ENCODE measurements around the gene DNAJB6. TPM values are rescaled to one million over a fixed set of nuclear protein-coding genes. Genes with fewer than 3 reads are reported as not detected.

DNAJB6 gene
- total and polyA plus RNA-seq, 7 donors, result 103 to 326 (median 229) TPM

- Histone ChIP-seq H3K27ac (no peak overlapping the region), H3K36me3 (ENCODE audit: insufficient read depth in 1 of 2, low read depth in 1 of 2) (no peaks in the 10 kb centered on the region), H3K27me3 (ENCODE audit: insufficient read depth in 3 of 3, low read length in 2 of 3) (no peaks in the 10 kb centered on the region), H3K4me1 (no peaks in the 10 kb centered on the region), H3K9me3 (no peaks in the 10 kb centered on the region), H3K4me3 (no peak overlapping the region)
- WGBS, 3 donors, result 78 to 84% (median 80%) methylated on average over 22 of the region's 22 CpGs
- ATAC-seq, result no peak
- intact Hi-C loops (cut with DNase I), result no loop called here
- peak in 1 of 2 donors; percentile 17 for DNase-seq
- TF ChIP-seq, protein P1, sequence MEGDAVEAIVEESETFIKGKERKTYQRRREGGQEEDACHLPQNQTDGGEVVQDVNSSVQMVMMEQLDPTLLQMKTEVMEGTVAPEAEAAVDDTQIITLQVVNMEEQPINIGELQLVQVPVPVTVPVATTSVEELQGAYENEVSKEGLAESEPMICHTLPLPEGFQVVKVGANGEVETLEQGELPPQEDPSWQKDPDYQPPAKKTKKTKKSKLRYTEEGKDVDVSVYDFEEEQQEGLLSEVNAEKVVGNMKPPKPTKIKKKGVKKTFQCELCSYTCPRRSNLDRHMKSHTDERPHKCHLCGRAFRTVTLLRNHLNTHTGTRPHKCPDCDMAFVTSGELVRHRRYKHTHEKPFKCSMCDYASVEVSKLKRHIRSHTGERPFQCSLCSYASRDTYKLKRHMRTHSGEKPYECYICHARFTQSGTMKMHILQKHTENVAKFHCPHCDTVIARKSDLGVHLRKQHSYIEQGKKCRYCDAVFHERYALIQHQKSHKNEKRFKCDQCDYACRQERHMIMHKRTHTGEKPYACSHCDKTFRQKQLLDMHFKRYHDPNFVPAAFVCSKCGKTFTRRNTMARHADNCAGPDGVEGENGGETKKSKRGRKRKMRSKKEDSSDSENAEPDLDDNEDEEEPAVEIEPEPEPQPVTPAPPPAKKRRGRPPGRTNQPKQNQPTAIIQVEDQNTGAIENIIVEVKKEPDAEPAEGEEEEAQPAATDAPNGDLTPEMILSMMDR (IDR thresholded peaks at IDR 0.05), result no peak
Measured at GRCh38 chr7:157440346-157441022, 103.7 kb downstream of the DNAJB6 start.

DNA sequence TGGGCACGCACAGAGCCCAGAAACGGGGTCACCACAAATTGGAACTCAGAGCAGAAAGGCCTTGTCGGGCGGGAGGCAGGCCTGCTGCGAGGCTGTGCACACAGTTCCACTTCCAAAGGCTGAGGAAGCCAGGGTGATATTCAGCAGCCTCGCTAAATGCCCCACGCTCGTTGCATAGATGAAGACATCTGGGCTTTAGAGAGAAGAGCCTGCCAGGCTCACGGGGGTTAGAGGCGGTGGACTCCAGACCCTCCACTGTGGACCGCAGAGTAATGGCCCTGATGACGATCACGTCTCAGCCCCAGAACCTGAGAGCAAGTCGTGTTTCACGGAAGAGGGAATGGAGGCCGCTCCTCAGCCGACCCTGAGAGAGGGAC is 104.2 kb downstream of the DNAJB6 start:
- Histone ChIP-seq H3K27ac (no peak overlapping the region), H3K9me3 (no peaks in the 10 kb centered on the region), H3K27me3 (ENCODE audit: insufficient read depth in 3 of 3, low read length in 2 of 3) (no peaks in the 10 kb centered on the region), H3K36me3 (ENCODE audit: insufficient read depth in 1 of 2, low read depth in 1 of 2) (no peaks in the 10 kb centered on the region), H3K4me1 (no peaks in the 10 kb centered on the region), H3K4me3 (no peak overlapping the region)
- intact Hi-C loops (cut with DNase I), result no loop called here
- DNase-seq (no peak), ATAC-seq (no peak)
- WGBS, 3 donors, result 87 to 90% (median 90%) methylated on average over 17 of the region's 17 CpGs
- TF ChIP-seq, protein P1 (IDR thresholded peaks at IDR 0.05), result no peak

- DNase-seq (peak in 1 of 2 donors; percentile 15), ATAC-seq (no peak)
- H3K27ac ChIP-seq, result no peak overlapping the region
- no peak overlapping the region for H3K4me3 ChIP-seq
- H3K36me3 ChIP-seq (ENCODE audit: insufficient read depth in 1 of 2, low read depth in 1 of 2), result no peaks in the 10 kb centered on the region
- no peaks in the 10 kb centered on the region for H3K27me3 ChIP-seq (ENCODE audit: insufficient read depth in 3 of 3, low read length in 2 of 3)
- no peaks in the 10 kb centered on the region for H3K4me1 ChIP-seq
- intact Hi-C loops (cut with DNase I), result no loop called here
- TF ChIP-seq, protein P1 (IDR thresholded peaks at IDR 0.05), result no peak
- H3K9me3 ChIP-seq, result no peaks in the 10 kb centered on the region
- 95 to 96% (median 95%) methylated on average over 15 to 23 of the region's 23 CpGs for WGBS, 3 donors
Measured at GRCh38 chr7:157442456-157442855, 105.7 kb downstream of the DNAJB6 start.

GRCh38 chr7:157442993-157443831 is 106.4 kb downstream of the DNAJB6 start:
- WGBS, 3 donors, result 91 to 92% (median 92%) methylated on average over 41 to 42 of the region's 42 CpGs
- TF ChIP-seq, protein P1 (IDR thresholded peaks at IDR 0.05), result no peak
- DNase-seq, result peak in 1 of 2 donors; percentile 34

More at GRCh38 chr7:157442993-157443831, 106.4 kb downstream of the DNAJB6 start:
- no peak overlapping the region for H3K4me3 ChIP-seq
- no peaks in the 10 kb centered on the region for H3K27me3 ChIP-seq (ENCODE audit: insufficient read depth in 3 of 3, low read length in 2 of 3)
- no peaks in the 10 kb centered on the region for H3K4me1 ChIP-seq
- H3K36me3 ChIP-seq (ENCODE audit: insufficient read depth in 1 of 2, low read depth in 1 of 2), result no peaks in the 10 kb centered on the region
- intact Hi-C loops (cut with DNase I), result no loop called here
- H3K9me3 ChIP-seq, result no peaks in the 10 kb centered on the region
- no peak overlapping the region for H3K27ac ChIP-seq
- no peak for ATAC-seq

All from psoas muscle (tissue), 8 donors.